ENCODE measurements around the gene SEL1L3.

DNA sequence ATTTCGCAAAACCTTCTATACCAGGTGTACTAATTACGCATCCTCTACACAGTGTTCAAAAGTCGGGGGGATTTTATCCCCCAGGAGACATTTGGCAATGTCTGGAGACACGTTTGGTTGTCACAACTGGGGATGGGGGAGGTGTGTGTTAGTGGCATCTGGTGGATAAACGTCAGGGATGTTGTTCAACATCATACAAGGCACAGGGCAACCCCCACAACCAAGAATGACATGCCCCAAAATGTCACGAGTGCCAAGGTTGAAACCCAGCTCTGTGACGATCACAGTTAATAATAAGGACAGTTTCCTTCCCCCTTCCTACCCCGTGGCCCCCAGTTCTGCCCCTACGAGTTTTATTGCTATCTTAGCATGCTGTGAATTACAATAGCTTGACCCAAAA is 15.9 kb upstream of the SEL1L3 start:
- TF ChIP-seq, protein P1, sequence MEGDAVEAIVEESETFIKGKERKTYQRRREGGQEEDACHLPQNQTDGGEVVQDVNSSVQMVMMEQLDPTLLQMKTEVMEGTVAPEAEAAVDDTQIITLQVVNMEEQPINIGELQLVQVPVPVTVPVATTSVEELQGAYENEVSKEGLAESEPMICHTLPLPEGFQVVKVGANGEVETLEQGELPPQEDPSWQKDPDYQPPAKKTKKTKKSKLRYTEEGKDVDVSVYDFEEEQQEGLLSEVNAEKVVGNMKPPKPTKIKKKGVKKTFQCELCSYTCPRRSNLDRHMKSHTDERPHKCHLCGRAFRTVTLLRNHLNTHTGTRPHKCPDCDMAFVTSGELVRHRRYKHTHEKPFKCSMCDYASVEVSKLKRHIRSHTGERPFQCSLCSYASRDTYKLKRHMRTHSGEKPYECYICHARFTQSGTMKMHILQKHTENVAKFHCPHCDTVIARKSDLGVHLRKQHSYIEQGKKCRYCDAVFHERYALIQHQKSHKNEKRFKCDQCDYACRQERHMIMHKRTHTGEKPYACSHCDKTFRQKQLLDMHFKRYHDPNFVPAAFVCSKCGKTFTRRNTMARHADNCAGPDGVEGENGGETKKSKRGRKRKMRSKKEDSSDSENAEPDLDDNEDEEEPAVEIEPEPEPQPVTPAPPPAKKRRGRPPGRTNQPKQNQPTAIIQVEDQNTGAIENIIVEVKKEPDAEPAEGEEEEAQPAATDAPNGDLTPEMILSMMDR (IDR thresholded peaks at IDR 0.05; ENCODE audit: insufficient read depth, low read depth, low read length): no peak
- TF ChIP-seq EZH2 (IDR thresholded peaks at IDR 0.05; ENCODE audit: insufficient read depth, low read length): no peak

Data from astrocyte (in vitro differentiated cells and primary cell).